NCI-H82 treated with DMSO at 0.1 percent for 48 hours (cell line): Measurements from ENCODE around the gene MST1R.
"Not testable (repeated sequence)": the region's sequence is repeated elsewhere in the genome, so short reads cannot be mapped to it uniquely, and the experiment has no call there.

Experiments
- DNase-seq: peaks from one replicate; lab custom pipeline; 2025; ENCODE audit not compliant: unreplicated experiment; lab: John Stamatoyannopoulos, UW

The MST1R gene

GRCh38 chr3:49903451-49904424 lies at the start of gene MST1R:
MST1R (minus strand) TSS chr3:49903873; CDS start chr3:49903609, 264 bp downstream.
- DNase-seq, result no peak

- no peak for DNase-seq
Measured at GRCh38 chr3:49952924-49953323, 49.3 kb upstream of the MST1R start.

- no peak for DNase-seq
Measured at GRCh38 chr3:49942651-49943050, 39.0 kb upstream of the MST1R start.

GRCh38 chr3:49940667-49941249 lies 37.1 kb upstream of the MST1R start:
- DNase-seq, result no peak

GRCh38 chr3:49939858-49940666 lies 36.4 kb upstream of the MST1R start, which contains the start of gene RBM6:
RBM6 (plus strand) TSS chr3:49940150; CDS start chr3:49962642, 22,492 bp downstream.
- DNase-seq, result peak; percentile 88

- no peak for DNase-seq
Measured at GRCh38 chr3:49937090-49937489, 33.4 kb upstream of the MST1R start.

- not testable (repeated sequence) for DNase-seq
Measured at GRCh38 chr3:49932281-49932680, 28.6 kb upstream of the MST1R start.

GRCh38 chr3:49930922-49931321 lies 27.2 kb upstream of the MST1R start:
- peak; percentile 48 for DNase-seq

GRCh38 chr3:49930168-49930690 lies 26.6 kb upstream of the MST1R start:
- no peak for DNase-seq

- DNase-seq, result peak; percentile 45
Measured at GRCh38 chr3:49929291-49930167, 25.9 kb upstream of the MST1R start, which contains the start of gene MON1A. MON1A (minus strand) TSS chr3:49929811; CDS start chr3:49913346, 16,465 bp downstream.

GRCh38 chr3:49928481-49929017 lies 24.9 kb upstream of the MST1R start:
- no peak for DNase-seq

- no peak for DNase-seq
Measured at GRCh38 chr3:49927798-49928197, 24.1 kb upstream of the MST1R start.

GRCh38 chr3:49926117-49926728 lies 22.6 kb upstream of the MST1R start:
- no peak for DNase-seq

- no peak for DNase-seq
Measured at GRCh38 chr3:49925485-49925884, 21.8 kb upstream of the MST1R start.

GRCh38 chr3:49924683-49925082 lies 21.0 kb upstream of the MST1R start:
- DNase-seq, result no peak

- DNase-seq, result not testable (repeated sequence)
Measured at GRCh38 chr3:49917806-49918590, 14.3 kb upstream of the MST1R start.

GRCh38 chr3:49916686-49917085 lies 13.0 kb upstream of the MST1R start:
- no peak for DNase-seq

- DNase-seq, result peak; percentile 43
Measured at GRCh38 chr3:49914906-49915305, 11.2 kb upstream of the MST1R start.
